Nephron progenitor cell (in vitro differentiated cells): Measurements from ENCODE around the gene PAFAH2.

ENCODE experiments used
- DNase-seq: peaks from one replicate; pipeline ENCODE4 v3.0.0; 2021
- H3K27ac Mint-ChIP-seq: 2 replicates; pipeline ENCODE4 v1.8.0; 2021; ENCODE audit warnings: mild to moderate bottlenecking, moderate library complexity, mixed read lengths
- H3K27me3 Mint-ChIP-seq: 2 replicates; pipeline ENCODE4 v1.8.0; 2021; ENCODE audit warnings: mild to moderate bottlenecking, low read depth, mixed read lengths; ENCODE audit not compliant: poor library complexity
- H3K36me3 Mint-ChIP-seq: 2 replicates; pipeline ENCODE4 v1.8.0; 2021; ENCODE audit warnings: low read depth, mixed read lengths
- H3K4me1 Mint-ChIP-seq: 2 replicates; pipeline ENCODE4 v1.8.0; 2021; ENCODE audit warnings: mixed read lengths
- H3K4me3 Mint-ChIP-seq: 2 replicates; pipeline ENCODE4 v1.8.0; 2021; ENCODE audit warnings: mild to moderate bottlenecking, moderate library complexity, mixed read lengths
- H3K9me3 Mint-ChIP-seq: 2 replicates; pipeline ENCODE4 v1.8.0; 2021; ENCODE audit warnings: mild to moderate bottlenecking, moderate library complexity, mixed read lengths
- CTCF ChIP-seq: fragments of 200-600 bp; sonication (generic); IDR thresholded peaks from 2 replicates; pipeline ENCODE4 v1.5.0; 2021; ENCODE audit warnings: antibody characterized with exemption

The PAFAH2 gene

GRCh38 chr1:25929016-25929415, 68.8 kb downstream of the PAFAH2 start:
- Mint-ChIP-seq H3K27me3 (peaks cover 16% of the 10 kb centered on the region), H3K4me3 (no peak overlapping the region), H3K9me3 (no peaks in the 10 kb centered on the region), H3K27ac (no peak overlapping the region), H3K4me1 (peaks cover 37% of the 10 kb centered on the region), H3K36me3 (no peaks in the 10 kb centered on the region)
- no peak for DNase-seq
- TF ChIP-seq CTCF: no peak

- H3K4me3 Mint-ChIP-seq: no peak overlapping the region
- H3K27ac Mint-ChIP-seq: peak overlapping the region; percentile 89
- H3K27me3 Mint-ChIP-seq: peaks cover 22% of the 10 kb centered on the region
- no peaks in the 10 kb centered on the region for H3K9me3 Mint-ChIP-seq
- no peaks in the 10 kb centered on the region for H3K36me3 Mint-ChIP-seq
- DNase-seq: peak; percentile 53
- TF ChIP-seq CTCF: no peak
- peaks cover 36% of the 10 kb centered on the region for H3K4me1 Mint-ChIP-seq
Measured at GRCh38 chr1:25927521-25928265, 70.2 kb downstream of the PAFAH2 start.

GRCh38 chr1:25926731-25927496, 70.9 kb downstream of the PAFAH2 start:
- no peak for DNase-seq
- H3K4me3 Mint-ChIP-seq: no peak overlapping the region
- no peak for TF ChIP-seq CTCF
- no peaks in the 10 kb centered on the region for H3K9me3 Mint-ChIP-seq
- peaks cover 42% of the 10 kb centered on the region for H3K4me1 Mint-ChIP-seq
- H3K36me3 Mint-ChIP-seq: no peaks in the 10 kb centered on the region
- peak overlapping the region; percentile 91 for H3K27ac Mint-ChIP-seq
- peaks cover 28% of the 10 kb centered on the region for H3K27me3 Mint-ChIP-seq

GRCh38 chr1:25924454-25924853, 73.4 kb downstream of the PAFAH2 start:
- DNase-seq: no peak
- H3K4me1 Mint-ChIP-seq: peaks cover 49% of the 10 kb centered on the region
- no peaks in the 10 kb centered on the region for H3K9me3 Mint-ChIP-seq
- H3K4me3 Mint-ChIP-seq: no peak overlapping the region
- peaks cover 23% of the 10 kb centered on the region for H3K27me3 Mint-ChIP-seq
- no peaks in the 10 kb centered on the region for H3K36me3 Mint-ChIP-seq
- no peak for TF ChIP-seq CTCF
- no peak overlapping the region for H3K27ac Mint-ChIP-seq

GRCh38 chr1:25922971-25923552, 74.8 kb downstream of the PAFAH2 start:
- peaks cover 23% of the 10 kb centered on the region for H3K27me3 Mint-ChIP-seq
- peak; percentile 52 for DNase-seq
- no peaks in the 10 kb centered on the region for H3K9me3 Mint-ChIP-seq
- H3K4me1 Mint-ChIP-seq: peaks cover 50% of the 10 kb centered on the region
- H3K4me3 Mint-ChIP-seq: peak overlapping the region; percentile 76
- TF ChIP-seq CTCF: no peak
- H3K36me3 Mint-ChIP-seq: no peaks in the 10 kb centered on the region
- H3K27ac Mint-ChIP-seq: no peak overlapping the region
